IgD-negative memory B cell (primary cell): ENCODE measurements around the gene FLT3. TPM values are rescaled to one million over a fixed set of nuclear protein-coding genes. Genes with fewer than 3 reads are reported as not detected.
"Not testable (repeated sequence)": the region's sequence is repeated elsewhere in the genome, so short reads cannot be mapped to it uniquely, and the experiment has no call there.

Experiments
- H3K27ac Mint-ChIP-seq, 3 donors: one replicate each; pipeline ENCODE4 v1.8.0; 2020 to 2022; ENCODE audit warnings: mild to moderate bottlenecking in 3 of 3, mixed read lengths in 3 of 3, moderate library complexity in 1 of 3
- H3K27me3 Mint-ChIP-seq: one replicate; pipeline ENCODE4 v1.8.0; 2021; ENCODE audit warnings: mixed read lengths
- H3K36me3 Mint-ChIP-seq: one replicate; pipeline ENCODE4 v1.8.0; 2020; ENCODE audit warnings: mild to moderate bottlenecking, mixed read lengths
- H3K4me1 Mint-ChIP-seq, 3 donors: one replicate each; pipeline ENCODE4 v1.8.0; 2020 to 2022; ENCODE audit warnings: mixed read lengths in 3 of 3, mild to moderate bottlenecking in 1 of 3
- H3K4me3 Mint-ChIP-seq, 4 donors: one replicate each; pipeline ENCODE4 v1.8.0; 2020 to 2022; ENCODE audit warnings: mild to moderate bottlenecking in 4 of 4, mixed read lengths in 4 of 4, moderate library complexity in 3 of 4
- H3K9me3 Mint-ChIP-seq, 3 donors: one replicate each; pipeline ENCODE4 v1.8.0; 2020 to 2021; ENCODE audit warnings: mixed read lengths in 3 of 3, mild to moderate bottlenecking in 1 of 3
- polyA plus RNA-seq: library from polyadenylated mRNA; unstranded; fragments of 300-500 nt; fragmentation: Illumina TruSeq; gene quantifications from one replicate; pipeline ENCODE4 v1.2.3, GENCODE V29; 2021

Gene FLT3
- polyA plus RNA-seq, 1 donor from 2014 or later, result 0.80 TPM

DNA sequence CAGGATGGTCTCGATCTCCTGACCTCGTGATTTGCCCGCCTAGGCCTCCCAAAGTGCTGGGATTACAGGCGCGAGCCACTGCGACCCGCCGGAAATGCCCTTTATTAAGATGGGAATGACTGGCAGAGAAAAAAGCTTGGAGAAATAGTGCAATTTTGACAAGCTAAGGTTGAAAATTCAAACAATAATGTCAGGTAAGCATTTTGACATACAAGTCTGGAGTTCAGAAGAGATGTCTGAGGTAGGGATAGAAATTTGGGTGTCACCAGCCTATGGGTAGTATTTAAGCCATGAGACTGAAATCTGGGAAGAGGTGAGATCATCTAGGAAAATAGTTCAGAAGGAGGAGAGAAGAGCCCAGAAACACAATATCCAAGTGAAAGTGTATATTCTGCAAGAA is 20.8 kb upstream of the FLT3 start:
- peaks cover 1% of the 10 kb centered on the region for H3K27me3 Mint-ChIP-seq
- H3K36me3 Mint-ChIP-seq, result no peaks in the 10 kb centered on the region
- no peak overlapping the region for H3K27ac Mint-ChIP-seq

DNA sequence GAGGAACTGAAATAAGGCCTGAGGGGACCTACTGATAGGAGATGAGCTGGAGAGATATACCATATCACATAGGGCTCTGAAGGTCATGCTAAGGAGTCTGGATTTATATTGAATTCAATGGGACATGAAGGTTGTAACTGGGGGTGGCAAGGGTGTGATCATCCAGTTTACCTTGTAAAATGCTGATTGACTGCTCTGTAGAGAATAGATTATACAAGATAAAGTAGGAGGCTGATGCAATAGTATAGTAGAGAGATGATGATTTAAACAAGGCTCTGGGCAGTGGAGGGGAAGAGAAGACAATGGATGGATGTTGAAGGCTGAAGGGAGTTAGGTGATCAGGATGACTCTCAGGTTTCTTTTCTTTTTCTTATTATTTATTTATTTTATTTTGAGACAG is 19.9 kb upstream of the FLT3 start:
- Mint-ChIP-seq H3K4me3 (peak overlapping the region in 1 of 4 donors; percentile 65), H3K27ac (no peak overlapping the region), H3K9me3 (no peaks in the 10 kb centered on the region), H3K4me1 (peaks cover 4 to 6% (median 5%) of the 10 kb centered on the region in 3 donors), H3K27me3 (peaks cover 1% of the 10 kb centered on the region), H3K36me3 (no peaks in the 10 kb centered on the region)

More for the DNA sequence above, 20.8 kb upstream of the FLT3 start:
- peak overlapping the region in 3 of 4 donors; percentile 39 to 68 (median 60) for H3K4me3 Mint-ChIP-seq
- peaks cover 6 to 9% (median 6%) of the 10 kb centered on the region in 3 donors for H3K4me1 Mint-ChIP-seq
- no peaks in the 10 kb centered on the region for H3K9me3 Mint-ChIP-seq

DNA sequence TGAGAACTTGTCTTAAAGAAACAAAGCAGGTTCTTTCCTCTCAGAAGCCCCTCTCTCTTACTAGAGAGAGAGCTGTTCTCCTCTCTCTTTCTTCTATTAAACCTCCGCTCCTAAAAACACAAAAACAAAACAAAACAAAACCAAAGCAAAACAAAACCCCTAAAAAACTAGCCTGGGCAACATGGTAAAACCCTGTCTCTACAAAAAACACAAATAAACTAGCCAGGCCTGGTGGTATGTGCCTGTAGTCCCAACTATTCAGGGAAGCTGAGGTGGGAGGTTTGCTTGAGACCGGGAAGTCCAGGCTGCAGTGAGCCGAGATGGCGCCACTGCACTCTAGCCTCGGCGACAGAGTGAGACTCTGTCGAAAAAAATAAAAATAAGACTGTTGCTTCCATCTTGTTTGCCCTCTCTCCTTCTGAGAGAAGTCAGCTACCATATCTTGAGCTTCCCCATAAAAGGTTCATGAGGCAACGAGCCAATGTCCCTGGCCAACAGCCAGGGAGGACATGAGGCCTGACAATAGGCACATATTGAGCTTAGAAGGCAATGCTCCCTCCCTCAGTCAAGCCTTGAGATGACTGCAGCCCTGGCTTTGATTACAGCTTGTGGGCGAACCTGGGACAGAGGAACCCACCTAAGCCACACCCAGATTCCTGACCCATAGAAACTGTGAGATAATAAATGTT is 17.5 kb upstream of the FLT3 start:
- no peak overlapping the region for H3K27ac Mint-ChIP-seq
- H3K36me3 Mint-ChIP-seq, result no peaks in the 10 kb centered on the region

DNA sequence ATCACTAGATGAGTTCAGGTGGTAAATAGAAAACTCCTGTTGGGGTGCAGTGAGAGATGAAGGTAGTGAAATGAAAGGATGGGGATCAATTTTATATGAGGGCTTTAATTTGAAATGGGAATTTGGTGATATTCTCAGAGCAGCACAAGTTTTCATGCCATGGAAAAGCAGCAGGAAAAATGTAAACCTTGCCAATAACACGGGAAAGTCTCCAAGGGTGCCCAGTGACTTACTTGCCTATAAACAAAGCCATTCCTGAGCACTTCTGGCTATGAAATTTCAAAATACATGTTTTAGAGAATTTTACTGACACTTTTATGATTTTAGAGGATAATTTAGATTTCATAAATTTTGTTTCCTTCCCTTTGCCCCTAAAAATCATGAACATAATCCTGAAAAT is 16.4 kb upstream of the FLT3 start:
- Mint-ChIP-seq H3K4me3 (no peak overlapping the region), H3K27me3 (peaks cover 3% of the 10 kb centered on the region), H3K4me1 (peaks cover 0 to 6% (median 0%) of the 10 kb centered on the region in 3 donors), H3K36me3 (no peaks in the 10 kb centered on the region), H3K9me3 (no peaks in the 10 kb centered on the region), H3K27ac (no peak overlapping the region)

More for the DNA sequence above, 17.5 kb upstream of the FLT3 start:
- Mint-ChIP-seq H3K4me1 (peaks cover 4 to 6% (median 5%) of the 10 kb centered on the region in 3 donors), H3K4me3 (peak overlapping the region in 1 of 4 donors; percentile 8), H3K27me3 (peaks cover 3% of the 10 kb centered on the region), H3K9me3 (no peaks in the 10 kb centered on the region)

DNA sequence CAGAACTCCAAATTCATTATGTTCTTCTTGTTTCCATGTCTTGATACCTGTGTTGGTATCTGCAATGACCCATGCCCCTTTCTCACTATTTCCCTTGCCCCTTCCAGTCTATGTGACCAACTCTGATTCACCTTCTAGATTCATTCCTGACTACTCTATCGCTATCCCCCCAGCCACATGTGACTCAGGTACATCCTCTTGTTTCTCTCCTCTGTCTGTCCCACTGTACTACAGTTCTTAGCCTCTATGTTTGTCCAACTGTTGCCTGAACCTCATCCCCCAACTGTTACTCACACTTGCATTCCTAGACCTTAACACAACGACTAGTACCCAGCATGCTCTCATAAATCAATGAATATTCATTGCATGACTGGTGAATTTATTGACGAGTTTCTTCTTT is 10.0 kb upstream of the FLT3 start:
- Mint-ChIP-seq H3K27me3 (peaks cover 1% of the 10 kb centered on the region), H3K27ac (no peak overlapping the region), H3K9me3 (no peaks in the 10 kb centered on the region), H3K4me3 (no peak overlapping the region), H3K36me3 (no peaks in the 10 kb centered on the region), H3K4me1 (no peaks in the 10 kb centered on the region)

DNA sequence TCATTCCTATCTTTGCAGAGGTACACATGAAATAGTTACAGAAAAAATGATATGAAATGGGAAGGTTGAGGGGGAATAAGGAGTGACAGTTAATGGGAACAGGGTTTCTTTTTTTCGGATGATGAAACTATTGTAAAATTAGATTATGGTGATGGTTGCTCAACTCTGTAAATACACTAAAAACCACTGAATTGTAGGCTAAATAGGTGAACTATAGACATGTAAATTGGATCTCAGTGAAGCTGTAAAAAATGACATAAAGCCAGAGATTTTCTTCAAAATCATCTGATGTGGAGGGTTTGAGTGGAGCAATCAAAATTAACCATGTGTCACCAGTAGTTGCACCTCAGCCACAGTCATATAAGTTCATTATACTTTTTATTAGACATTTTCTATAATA is 6.6 kb upstream of the FLT3 start:
- Mint-ChIP-seq H3K36me3 (peaks cover 2% of the 10 kb centered on the region), H3K4me1 (no peaks in the 10 kb centered on the region), H3K27me3 (peaks cover 7% of the 10 kb centered on the region), H3K4me3 (no peak overlapping the region), H3K9me3 (peaks cover 0 to 2% (median 0%) of the 10 kb centered on the region in 3 donors), H3K27ac (no peak overlapping the region)

DNA sequence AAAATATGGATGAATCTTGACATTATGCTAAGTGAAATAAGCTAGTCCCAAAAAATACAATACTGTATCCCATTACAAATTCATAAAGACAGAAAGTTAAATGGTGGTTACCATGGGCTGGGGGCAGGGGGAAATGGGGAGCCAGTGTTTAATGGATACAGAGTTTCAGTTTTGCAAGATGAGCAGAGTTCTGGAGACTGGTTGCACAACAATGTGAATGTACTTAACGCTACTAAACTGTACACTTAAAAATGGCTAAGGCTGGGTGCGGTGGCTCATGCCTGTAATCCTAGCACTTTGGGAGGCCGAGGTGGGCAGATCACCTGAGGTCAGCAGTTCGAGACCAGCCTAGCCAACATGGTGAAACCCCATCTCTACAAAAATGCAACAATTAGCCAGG is 1.5 kb upstream of the FLT3 start:
- peaks cover 31% of the 10 kb centered on the region for H3K27me3 Mint-ChIP-seq
- peak overlapping the region in 2 of 4 donors; percentile 39 to 62 for H3K4me3 Mint-ChIP-seq
- H3K9me3 Mint-ChIP-seq, H3K36me3 Mint-ChIP-seq, H3K27ac Mint-ChIP-seq: not testable (repeated sequence)
- peaks cover 2 to 13% (median 6%) of the 10 kb centered on the region in 3 donors for H3K4me1 Mint-ChIP-seq

DNA sequence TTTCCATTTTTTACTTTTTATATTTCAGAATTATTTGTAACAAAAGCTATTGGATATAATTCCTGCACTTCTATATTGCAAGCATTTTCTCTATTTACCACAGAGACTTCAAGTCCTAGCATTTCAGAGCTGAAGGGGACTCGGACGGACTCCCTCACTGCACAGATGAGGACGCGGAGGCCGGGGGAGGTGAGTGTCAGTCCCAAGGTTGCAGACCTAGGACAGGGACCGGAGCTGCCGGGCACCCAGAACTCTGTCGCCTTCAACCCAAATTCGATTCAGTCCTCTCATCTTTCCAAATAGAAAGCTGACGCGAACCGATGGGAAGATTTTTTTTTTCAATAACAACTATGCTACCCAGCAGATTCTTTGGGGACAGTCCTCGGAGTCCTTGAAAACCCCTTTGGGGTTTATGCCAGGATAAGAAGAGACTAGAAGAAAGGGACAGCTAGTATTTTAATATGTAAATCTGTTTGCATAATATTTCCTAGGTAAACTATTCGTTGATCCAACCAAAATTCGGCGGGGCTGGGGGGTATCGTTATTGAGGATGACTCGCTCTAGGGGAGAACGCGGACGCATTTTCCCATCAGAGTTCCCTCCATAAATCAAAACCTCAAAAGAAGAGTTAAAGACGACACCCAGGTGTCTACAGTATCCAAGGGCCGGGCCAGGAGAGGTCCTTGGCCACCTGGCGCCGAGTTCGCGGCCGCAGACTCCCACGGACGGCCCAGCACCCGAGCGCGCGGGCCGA is 803 bp downstream of the FLT3 start:
- Mint-ChIP-seq H3K36me3 (no peaks in the 10 kb centered on the region), H3K4me1 (peaks cover 2 to 13% (median 6%) of the 10 kb centered on the region in 3 donors), H3K4me3 (peak overlapping the region; percentile 76 to 88 (median 86)), H3K27ac (peak overlapping the region in 2 of 3 donors; percentile 40 to 50), H3K27me3 (peaks cover 35% of the 10 kb centered on the region), H3K9me3 (peaks cover 0 to 2% (median 0%) of the 10 kb centered on the region in 3 donors)

DNA sequence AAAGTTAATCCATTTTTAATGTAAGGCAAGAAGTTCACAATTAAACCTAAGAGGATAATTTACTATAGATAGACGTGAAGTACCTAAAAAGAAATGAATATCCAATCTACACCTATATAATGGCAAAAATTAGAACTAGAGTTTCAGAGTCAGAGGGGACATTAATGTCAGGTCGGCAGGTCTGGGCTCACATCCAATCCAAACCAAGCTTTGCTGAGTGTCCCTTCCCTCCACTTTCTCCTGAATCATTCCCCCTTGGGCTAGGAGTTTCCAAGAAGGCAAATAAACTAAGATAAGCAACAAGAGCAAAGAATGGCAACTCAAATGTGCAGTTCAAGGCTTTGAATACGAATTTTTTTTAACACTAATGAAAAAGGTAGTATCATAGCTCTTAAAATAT is 2.9 kb downstream of the FLT3 start:
- Mint-ChIP-seq H3K9me3 (peaks cover 0 to 2% (median 0%) of the 10 kb centered on the region in 3 donors), H3K4me3 (peak overlapping the region in 1 of 4 donors; percentile 3), H3K4me1 (peaks cover 4 to 17% (median 12%) of the 10 kb centered on the region in 3 donors), H3K27ac (no peak overlapping the region), H3K36me3 (no peaks in the 10 kb centered on the region), H3K27me3 (peaks cover 32% of the 10 kb centered on the region)

DNA sequence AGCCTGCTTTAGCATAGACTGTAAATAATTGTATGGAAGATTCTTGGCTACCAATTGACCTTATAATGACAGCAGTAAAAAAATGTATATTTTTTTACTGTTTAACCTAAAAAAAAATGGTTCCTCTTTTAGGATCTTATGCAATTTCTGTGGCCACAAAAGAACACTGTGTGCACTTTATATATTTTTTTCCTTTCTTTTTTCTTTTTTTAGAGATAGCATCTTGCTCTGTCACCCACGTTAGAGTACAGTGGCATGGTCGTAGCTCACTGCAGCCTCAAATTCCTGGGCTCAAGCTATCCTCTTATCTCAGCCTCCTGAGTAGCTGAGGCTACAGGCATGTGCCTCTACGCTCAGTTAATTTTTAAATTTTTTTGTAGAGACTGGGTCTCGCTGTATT is 6.1 kb downstream of the FLT3 start:
- Mint-ChIP-seq H3K27ac (no peak overlapping the region), H3K27me3 (peaks cover 22% of the 10 kb centered on the region), H3K4me1 (peaks cover 2 to 6% (median 5%) of the 10 kb centered on the region in 3 donors), H3K4me3 (no peak overlapping the region), H3K9me3 (peaks cover 0 to 1% (median 0%) of the 10 kb centered on the region in 3 donors), H3K36me3 (no peaks in the 10 kb centered on the region)

DNA sequence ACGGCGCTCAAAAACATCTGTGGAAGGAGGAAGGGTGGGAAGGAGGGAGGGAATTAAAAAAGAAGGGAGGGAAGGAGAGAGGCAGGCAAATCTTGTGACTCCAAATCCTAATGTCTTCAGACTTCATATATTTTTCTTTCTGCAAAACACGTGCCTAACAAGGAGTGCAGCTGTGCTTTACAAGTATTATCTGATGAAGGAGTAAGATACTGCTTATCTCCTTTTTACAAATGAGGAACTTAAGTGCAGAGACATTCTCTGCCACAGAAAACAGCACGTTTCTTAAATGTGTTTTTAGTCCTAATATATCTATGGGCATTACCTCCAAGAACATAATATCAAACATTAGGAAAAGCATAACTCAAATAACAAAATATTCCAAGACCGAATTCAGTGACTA is 6.5 kb downstream of the FLT3 start:
- H3K4me1 Mint-ChIP-seq, result peaks cover 2 to 6% (median 4%) of the 10 kb centered on the region in 3 donors
- H3K27me3 Mint-ChIP-seq, result peaks cover 19% of the 10 kb centered on the region
- H3K27ac Mint-ChIP-seq, result no peak overlapping the region
- peaks cover 0 to 1% (median 0%) of the 10 kb centered on the region in 3 donors for H3K9me3 Mint-ChIP-seq
- H3K4me3 Mint-ChIP-seq, result no peak overlapping the region
- no peaks in the 10 kb centered on the region for H3K36me3 Mint-ChIP-seq

DNA sequence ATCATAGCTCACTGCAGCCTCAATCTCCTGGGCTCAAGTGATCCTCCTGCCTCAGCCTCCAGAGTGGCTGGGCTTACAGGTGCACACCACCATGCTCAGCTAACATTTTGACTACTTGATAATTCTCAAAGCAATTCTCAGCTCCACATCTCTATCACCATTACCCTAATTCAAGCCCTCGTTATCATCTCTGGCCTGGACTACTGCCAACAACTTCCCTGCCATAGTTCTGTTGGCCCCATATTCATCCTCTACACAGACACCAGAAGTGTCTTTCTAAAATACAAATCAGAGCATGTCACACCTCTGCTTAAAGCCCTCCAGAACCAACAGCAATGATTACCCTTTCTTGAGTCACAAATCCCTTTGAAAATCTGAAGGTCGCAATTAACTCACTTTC is 7.9 kb downstream of the FLT3 start:
- H3K4me1 Mint-ChIP-seq, result peaks cover 2 to 6% (median 4%) of the 10 kb centered on the region in 3 donors
- no peak overlapping the region for H3K4me3 Mint-ChIP-seq
- H3K36me3 Mint-ChIP-seq, result peaks cover 3% of the 10 kb centered on the region
- H3K9me3 Mint-ChIP-seq, result peaks cover 0 to 1% (median 0%) of the 10 kb centered on the region in 3 donors
- H3K27me3 Mint-ChIP-seq, result peaks cover 9% of the 10 kb centered on the region
- no peak overlapping the region for H3K27ac Mint-ChIP-seq

DNA sequence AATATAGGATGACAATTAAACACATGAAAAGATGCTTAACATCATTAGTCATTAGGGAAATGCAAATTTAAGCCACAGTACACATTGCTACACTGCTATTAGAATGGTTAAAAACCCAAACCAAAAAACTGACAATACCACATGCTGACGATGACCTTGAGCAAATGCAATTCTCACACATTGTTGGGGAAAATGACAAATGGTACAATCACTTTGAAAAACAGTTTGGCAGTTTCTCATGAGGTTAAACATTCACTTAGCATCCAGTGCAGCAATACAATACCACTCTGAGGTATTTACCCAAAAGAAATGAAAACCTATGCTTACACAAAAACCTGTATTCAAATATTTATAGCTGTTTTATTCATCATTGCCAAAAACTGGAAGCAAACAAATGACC is 11.3 kb downstream of the FLT3 start:
- H3K4me1 Mint-ChIP-seq, result peaks cover 2 to 5% (median 3%) of the 10 kb centered on the region in 3 donors
- H3K36me3 Mint-ChIP-seq, result peaks cover 3% of the 10 kb centered on the region
- H3K27me3 Mint-ChIP-seq, result peaks cover 3% of the 10 kb centered on the region
- no peak overlapping the region for H3K27ac Mint-ChIP-seq
- peaks cover 0 to 1% (median 0%) of the 10 kb centered on the region in 3 donors for H3K9me3 Mint-ChIP-seq
- no peak overlapping the region for H3K4me3 Mint-ChIP-seq

DNA sequence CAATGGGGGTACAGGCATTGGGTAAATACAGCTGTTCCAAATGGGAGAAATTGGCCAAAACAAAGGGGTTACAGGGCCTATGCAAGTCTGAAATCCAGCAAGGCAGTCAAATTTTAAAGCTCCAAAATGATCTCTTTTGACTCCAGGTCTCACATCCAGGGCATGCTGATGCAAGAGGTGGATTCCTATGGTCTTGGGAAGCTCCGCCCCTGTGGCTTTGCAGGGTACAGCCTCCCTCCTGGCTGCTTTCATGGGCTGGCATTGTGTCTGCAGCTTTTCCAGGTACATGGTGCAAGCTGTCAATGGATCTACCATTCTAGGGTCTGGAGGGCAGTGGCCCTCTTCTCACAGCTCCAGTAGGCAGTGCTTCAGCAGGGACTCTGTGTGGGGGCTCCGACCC is 22.6 kb downstream of the FLT3 start:
- not testable (repeated sequence) for H3K27me3 Mint-ChIP-seq, H3K4me3 Mint-ChIP-seq, H3K27ac Mint-ChIP-seq, H3K9me3 Mint-ChIP-seq, H3K36me3 Mint-ChIP-seq
- peaks cover 0 to 10% (median 2%) of the 10 kb centered on the region in 3 donors for H3K4me1 Mint-ChIP-seq

DNA sequence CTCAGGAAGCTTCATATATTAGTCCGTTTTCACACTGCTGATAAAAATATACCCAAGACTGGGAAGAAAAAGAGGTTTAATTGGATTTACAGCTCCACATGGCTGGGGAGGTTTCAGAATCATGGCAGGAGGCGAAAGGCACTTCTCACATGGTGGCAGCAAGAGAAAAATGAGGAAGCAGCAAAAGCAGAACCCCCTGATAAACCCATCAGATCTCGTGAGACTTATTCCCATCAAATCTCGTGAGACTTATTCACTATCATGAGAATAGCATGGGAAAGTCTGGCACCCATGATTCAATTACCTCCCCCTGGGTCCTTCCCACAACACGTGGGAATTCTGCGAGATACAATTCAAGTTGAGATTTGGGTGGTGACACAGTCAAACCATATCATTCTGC is 23.1 kb downstream of the FLT3 start:
- no peaks in the 10 kb centered on the region for H3K36me3 Mint-ChIP-seq
- H3K9me3 Mint-ChIP-seq, result peaks cover 0 to 3% (median under 1%) of the 10 kb centered on the region in 3 donors
- no peak overlapping the region for H3K27ac Mint-ChIP-seq
- H3K4me3 Mint-ChIP-seq, result no peak overlapping the region
- H3K4me1 Mint-ChIP-seq, result peaks cover 0 to 10% (median 2%) of the 10 kb centered on the region in 3 donors
- H3K27me3 Mint-ChIP-seq, result no peaks in the 10 kb centered on the region
